Dermis blood vessel endothelial cell (primary cell): ENCODE measurements around the gene DENND4C. TPM values are rescaled to one million over a fixed set of nuclear protein-coding genes. Genes with fewer than 3 reads are reported as not detected.
A peak's percentile ranks its signal among the peaks of the same experiment; 100 is the strongest.
"Not testable (repeated sequence)": the region's sequence is repeated elsewhere in the genome, so short reads cannot be mapped to it uniquely, and the experiment has no call there.

Experiments used
- DNase-seq: peaks from one replicate; pipeline ENCODE4 v3.0.0; 2010
- total RNA-seq: library from RNA; depleted of rRNA; stranded (reverse); fragments of >200 nt; gene quantifications from 2 replicates; pipeline ENCODE4 v1.2.3, GENCODE V29; 2014

DENND4C gene
- total RNA-seq, result 98.2 and 125 TPM in 2 replicates

DNA sequence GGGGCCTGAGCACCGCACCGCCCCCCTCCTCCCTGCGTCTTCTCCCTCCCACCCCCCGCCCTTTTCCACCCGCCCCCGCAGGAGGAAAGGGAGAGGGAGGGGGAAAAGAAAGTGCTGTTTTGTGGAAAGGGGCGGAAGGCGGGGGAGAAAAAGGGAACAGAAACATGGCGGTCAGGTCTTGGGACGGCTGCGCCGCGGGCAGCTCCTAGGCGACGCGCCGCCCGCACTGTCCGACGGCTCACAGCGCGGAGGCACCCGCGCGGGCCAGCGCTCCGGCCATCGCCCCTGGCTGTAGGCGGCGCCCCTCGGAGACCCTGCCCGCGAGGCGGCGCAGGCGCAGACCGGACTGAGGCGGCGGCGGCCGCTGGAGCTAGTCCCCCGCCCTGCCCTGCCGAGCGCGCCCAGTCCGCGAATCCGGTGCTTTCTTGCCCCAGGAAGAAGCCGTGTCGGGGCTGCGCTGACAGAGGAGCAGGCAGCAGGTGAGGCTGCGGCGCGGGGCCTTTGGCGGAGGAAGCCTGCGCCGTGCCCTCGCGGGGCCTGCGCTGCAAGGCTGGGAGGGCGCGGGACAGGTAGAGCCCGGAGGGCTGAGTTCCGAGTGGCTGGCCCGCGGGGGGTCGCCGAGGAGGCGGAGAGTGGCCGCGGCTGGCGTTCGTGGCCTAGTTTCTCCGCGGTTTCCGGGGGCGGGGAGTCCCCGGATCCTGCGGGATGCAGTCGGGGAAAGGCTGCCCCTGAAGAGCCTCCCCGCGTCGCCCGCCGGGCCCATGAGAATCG lies at the start of gene DENND4C:
Gene DENND4C, plus strand, starts transcription at position 339 of the 771 bp plus-strand sequence. CDS start 45,482 bp downstream, outside the sequence.
- DNase-seq, result peak; percentile 92

- no peak for DNase-seq
These were observed 49.5 kb upstream of the DENND4C start for GRCh38 chr9:19180991-19181390.

DNA sequence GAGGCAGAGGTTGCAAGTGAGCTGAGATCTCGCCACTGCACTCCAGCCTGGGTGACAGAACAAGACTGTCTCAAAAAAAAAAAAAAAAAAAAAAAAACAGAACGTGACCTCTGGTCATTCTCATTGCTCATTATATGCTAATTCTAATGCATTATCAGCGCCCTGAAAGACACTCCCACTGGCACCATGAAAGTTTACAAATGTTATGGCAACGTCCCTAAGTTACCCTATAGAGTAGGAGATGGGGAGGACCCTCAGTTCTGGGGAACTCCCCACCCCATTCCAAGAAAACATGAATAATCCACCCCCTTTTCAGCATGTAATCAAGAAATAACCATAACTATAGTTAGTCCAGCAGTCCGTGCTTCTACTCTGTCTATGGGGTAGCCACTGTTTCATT lies 48.9 kb upstream of the DENND4C start:
- no peak for DNase-seq

GRCh38 chr9:19184144-19184917 lies 46.2 kb upstream of the DENND4C start:
- peak; percentile 93 for DNase-seq

- no peak for DNase-seq
These were observed 45.3 kb upstream of the DENND4C start for GRCh38 chr9:19185191-19185590.

GRCh38 chr9:19186232-19186631 lies 44.3 kb upstream of the DENND4C start:
- DNase-seq, result no peak

GRCh38 chr9:19188771-19189170 lies 41.7 kb upstream of the DENND4C start:
- DNase-seq, result no peak

GRCh38 chr9:19192202-19193028 lies 38.1 kb upstream of the DENND4C start:
- DNase-seq, result peak; percentile 42

GRCh38 chr9:19193029-19193324 lies 37.5 kb upstream of the DENND4C start:
- no peak for DNase-seq

DNA sequence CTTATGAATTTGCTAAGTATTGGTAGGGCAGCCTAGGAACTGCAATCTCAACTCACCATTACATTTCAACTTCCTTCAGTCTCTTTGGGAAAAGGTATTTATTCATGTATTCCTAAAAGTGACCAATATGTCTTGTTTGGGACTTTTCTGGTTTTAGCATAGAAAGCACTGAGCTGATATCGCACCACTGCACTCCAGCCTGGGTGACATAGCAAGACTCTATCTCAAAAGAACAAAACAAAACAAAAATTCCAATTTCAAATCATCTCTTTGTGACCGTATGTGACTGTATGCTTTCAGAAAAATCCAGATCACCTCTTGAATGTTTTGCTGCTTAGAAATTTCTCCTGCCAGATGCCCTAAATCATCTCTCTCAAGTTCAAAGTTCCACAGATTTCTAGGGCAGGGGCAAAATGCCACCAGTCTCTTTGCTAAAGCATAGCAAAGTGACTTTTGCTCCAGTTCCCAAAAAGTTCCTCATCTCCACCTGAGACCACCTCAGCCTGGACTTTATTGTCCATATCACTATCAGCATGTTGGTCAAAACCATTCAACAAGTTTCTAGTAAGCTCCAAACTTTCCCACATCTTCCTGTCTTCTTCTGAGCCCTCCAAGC lies 37.0 kb upstream of the DENND4C start:
- DNase-seq, result not testable (repeated sequence)

DNA sequence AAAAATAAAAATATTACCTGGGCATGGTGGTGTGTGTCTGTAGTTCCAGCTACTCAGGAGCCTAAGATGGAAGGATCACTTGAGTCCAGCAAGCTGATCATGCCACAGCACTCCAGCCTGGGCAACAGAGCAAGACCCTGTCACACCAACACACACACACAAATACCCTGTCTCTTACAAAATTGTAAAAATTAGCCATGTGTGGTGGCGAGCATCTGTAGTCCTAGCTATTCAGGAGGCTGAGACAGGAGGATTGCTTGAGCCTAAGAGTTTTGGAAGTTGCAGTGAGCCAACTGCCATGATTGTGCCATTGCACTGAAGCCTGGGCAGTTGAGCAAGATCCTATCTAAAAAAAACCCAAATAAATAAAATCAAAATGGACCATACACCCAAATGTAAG lies 32.1 kb upstream of the DENND4C start:
- no peak for DNase-seq

- DNase-seq, result no peak
These were observed 31.5 kb upstream of the DENND4C start for GRCh38 chr9:19199012-19199411.

- no peak for DNase-seq
These were observed 30.3 kb upstream of the DENND4C start for GRCh38 chr9:19200229-19200628.

DNA sequence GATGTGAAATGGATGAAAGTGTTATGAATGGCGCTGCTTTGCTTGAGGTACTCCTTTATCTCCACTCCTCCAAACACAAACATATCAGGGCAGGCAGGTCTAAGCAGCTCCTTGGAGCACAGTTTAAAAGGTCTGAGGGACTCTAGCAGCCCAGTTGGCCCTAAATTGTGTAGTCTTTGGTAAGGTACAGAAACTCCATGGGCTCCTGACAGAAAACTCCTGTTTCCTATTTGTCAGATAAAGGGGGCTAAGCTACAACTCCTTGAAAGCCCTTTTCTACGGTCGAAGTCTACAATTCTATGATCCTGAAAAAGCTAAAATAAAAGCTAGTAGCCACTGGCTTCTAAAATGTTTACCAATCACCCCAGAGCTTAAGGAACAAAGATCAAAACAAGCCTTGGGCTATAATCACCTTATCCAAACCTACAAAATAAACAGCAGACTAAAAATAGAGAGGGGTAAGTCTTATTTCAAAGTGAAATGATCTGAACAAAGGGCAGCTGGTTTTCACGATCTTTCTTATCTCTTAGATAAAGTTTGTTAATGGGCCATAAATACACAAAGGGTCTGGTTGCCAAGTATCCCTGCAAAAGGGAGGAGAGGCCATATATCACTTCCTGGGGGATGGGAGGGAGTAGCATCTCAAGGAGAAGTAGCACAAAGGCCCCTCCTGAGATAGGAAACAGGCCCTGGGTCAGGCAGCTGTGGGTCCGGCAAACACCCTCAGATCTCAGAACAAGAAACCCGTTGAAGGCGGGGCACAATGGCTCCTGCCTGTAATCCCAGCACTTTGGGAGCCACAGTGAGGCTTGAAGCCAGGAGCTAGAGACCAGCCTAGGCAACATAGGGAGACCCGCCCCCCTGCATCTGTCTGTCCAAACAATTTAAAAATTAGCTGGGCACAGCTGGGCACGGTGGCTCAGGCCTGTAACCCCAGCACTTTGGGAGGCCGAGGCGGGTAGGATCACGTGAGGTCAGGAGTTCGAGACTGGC lies 28.3 kb upstream of the DENND4C start:
- DNase-seq, result no peak

DNA sequence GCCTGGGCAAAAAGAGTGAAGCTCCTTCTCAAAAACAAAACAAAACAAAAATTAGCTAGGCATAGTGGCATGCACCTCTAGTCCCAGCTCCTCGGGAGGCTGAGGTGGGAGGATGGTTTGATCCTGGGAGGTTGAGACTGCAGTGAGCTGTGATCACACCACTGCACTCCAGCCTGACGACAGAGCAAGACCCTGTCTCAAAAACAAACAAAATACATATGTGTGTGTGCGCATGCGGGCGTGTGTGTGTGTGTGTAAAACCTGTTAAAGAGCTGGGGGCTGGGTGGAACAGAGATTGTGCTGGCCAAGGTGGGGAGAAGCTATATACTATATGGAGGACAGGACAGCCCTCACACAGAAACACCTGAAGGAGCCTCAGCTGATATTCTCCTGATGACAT lies 27.4 kb upstream of the DENND4C start:
- no peak for DNase-seq

DNA sequence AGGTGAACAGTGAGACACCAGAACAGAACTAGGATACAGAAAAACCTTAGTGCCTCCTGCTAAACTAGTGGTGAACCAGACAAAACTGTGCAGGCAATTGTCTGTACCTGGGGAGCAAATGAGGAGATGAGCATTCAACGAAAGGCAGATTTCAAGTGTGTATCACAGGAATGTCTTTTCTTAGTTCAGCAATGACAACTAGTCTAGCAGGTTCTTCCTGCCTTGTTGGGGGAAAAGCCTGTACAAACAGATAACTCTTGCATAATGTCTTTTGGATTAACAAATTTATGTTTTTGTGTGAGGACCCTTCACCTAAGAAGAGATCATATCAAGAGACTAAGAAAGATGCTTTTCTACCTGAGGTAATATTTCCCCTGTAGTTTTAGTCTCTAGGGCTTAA lies 21.8 kb upstream of the DENND4C start:
- DNase-seq, result no peak

DNA sequence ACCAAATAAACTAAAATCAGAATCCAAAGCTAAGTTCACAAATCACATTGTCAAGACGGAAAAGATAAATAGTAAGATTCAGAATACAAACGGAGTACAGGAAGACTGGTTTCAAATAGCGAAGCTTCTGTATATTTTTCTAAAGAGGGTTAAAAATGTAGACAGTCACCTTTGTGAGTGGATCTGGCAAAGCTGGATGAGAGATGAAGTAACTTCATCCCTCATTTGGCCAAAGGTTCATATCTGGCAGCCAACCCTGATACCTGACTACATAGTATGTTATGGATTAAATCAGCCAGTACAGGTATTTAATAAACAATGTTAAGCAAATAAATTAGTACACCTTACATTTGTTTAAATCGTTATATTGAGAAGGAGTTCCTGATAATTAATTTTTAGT lies 21.3 kb upstream of the DENND4C start:
- DNase-seq, result no peak

- no peak for DNase-seq
These were observed 16.7 kb upstream of the DENND4C start for GRCh38 chr9:19213823-19214222.

- no peak for DNase-seq
These were observed 14.0 kb upstream of the DENND4C start for GRCh38 chr9:19216466-19216865.

GRCh38 chr9:19221326-19221725 lies 9.2 kb upstream of the DENND4C start:
- DNase-seq, result no peak

DNA sequence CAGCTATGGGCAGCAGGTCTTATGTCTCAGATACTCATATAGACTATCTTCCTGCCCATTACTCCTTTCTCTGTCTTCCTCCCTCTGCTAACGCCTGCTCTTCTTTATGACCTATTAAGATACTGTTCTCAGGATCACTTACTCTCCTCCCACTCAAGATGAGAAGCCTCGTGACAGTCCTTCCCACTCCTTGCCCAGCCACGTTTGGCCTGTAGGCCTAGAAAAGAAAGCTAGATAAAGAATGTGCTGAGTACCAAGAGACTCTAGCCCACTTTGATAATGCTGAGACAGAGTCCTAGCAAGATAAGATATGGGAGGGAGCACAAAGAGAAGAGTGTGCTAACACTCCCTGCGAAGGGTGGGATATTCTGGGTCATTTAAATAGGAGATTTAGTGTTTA lies 6.8 kb upstream of the DENND4C start:
- DNase-seq, result no peak

DNA sequence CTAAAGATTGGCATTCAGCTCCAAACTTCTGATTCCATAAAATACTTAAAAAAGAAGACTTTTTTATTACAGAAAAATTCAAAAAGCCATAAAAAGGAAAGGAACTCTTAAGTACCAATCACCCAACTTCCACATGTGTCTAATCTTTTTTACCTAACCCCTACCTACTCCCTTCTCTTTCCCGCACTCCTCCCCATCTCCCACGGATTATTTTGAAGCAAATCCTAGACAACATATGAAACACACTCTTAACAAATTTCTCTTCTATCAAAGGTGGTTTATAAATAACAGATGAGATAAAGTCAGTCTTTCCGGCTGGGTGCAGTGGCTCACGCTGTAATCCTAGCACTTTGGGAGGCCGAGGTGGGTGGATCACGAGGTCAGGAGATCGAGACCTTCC lies 5.9 kb upstream of the DENND4C start:
- no peak for DNase-seq
